HepG2 (cell line): ENCODE measurements around the gene GATC. TPM values are rescaled to one million over a fixed set of nuclear protein-coding genes. Genes with fewer than 3 reads are reported as not detected.

Source experiments
- ATAC-seq: fragments of 200-7000 bp; cut with Tn5 transposase; 3 replicates; pipeline ENCODE4 v1.9.1; 2020; ENCODE audit warnings: mild to moderate bottlenecking, moderate library complexity
- BruUV-seq: library from RNA; stranded (reverse); fragments of 400-500 nt; replicated peaks from 2 replicates; lab custom pipeline; 2021; lab: Mats Ljungman, UMichigan
- CTCF ChIA-PET: fragments of 300-600 bp; formaldehyde crosslinking; extraction: SDS; loops from one replicate; lab custom pipeline; 2021; ENCODE audit warnings: low total read pairs, inconsistent platforms, low intra/inter-chr PET ratio; lab: Yijun Ruan, JAX
- POLR2A ChIA-PET: fragments of 350-600 bp; sonication (Branson Sonifier 250); formaldehyde crosslinking; loops from one replicate; lab custom pipeline; 2020; ENCODE audit warnings: antibody characterized with exemption, inconsistent platforms; lab: Yijun Ruan, JAX
- DNase-seq: peaks from one replicate; pipeline ENCODE4 v3.0.0-alpha.2; 2015; ENCODE audit warnings: low spot score
- FAIRE-seq: peaks from 3 replicates; lab custom pipeline; 2011; peaks lifted over from hg19 to GRCh38; lab: Jason Lieb, UNC
- H2AFZ ChIP-seq: one replicate; pipeline ENCODE4 v1.6.1; 2011; ENCODE audit warnings: low read length, inconsistent platforms
- H3K27ac ChIP-seq: fragments of 300-600 bp; 3 replicates; pipeline ENCODE4 v1.8.0; 2011; ENCODE audit warnings: mixed run types, mild to moderate bottlenecking, mixed read lengths, low read length, inconsistent platforms; ENCODE audit not compliant: insufficient read depth; ENCODE audit errors: extremely low read length
- H3K27me3 ChIP-seq, 2 experiments: fragments of 200-600 bp in 1 of 2; 2 replicates in 1 of 2; 3 replicates in 1 of 2; pipeline versions ENCODE4 v1.6.0 to v1.8.0; 2011; ENCODE audit warnings: low read length in 2 of 2, mild to moderate bottlenecking in 2 of 2, moderate library complexity in 2 of 2, inconsistent platforms in 1 of 2; ENCODE audit not compliant: insufficient read depth in 2 of 2, control insufficient read depth in 1 of 2
- H3K36me3 ChIP-seq, 2 experiments: fragments of 200-600 bp in 1 of 2; replicated peaks in 1 of 2; 2 replicates in 1 of 2; 3 replicates in 1 of 2; pipeline versions ENCODE4 v1.5.1 to v1.8.0; 2011; ENCODE audit warnings: low read length in 2 of 2, inconsistent platforms in 1 of 2; ENCODE audit not compliant: insufficient read depth in 2 of 2, control insufficient read depth in 1 of 2
- H3K4me1 ChIP-seq: 2 replicates; pipeline ENCODE4 v1.5.1; 2012; ENCODE audit warnings: low read length, inconsistent platforms; ENCODE audit not compliant: insufficient read depth
- H3K4me2 ChIP-seq: 2 replicates; pipeline ENCODE4 v1.6.0; 2011; ENCODE audit warnings: low read depth, low read length, inconsistent platforms
- H3K4me3 ChIP-seq, 3 experiments: fragments of 200-600 bp in 1 of 3; sonication (generic), shearing (Covaris generic) in 1 of 3; replicated peaks in 1 of 3; 2 replicates each; pipeline ENCODE4 v1.5.1; 2011 to 2016; ENCODE audit warnings: low read length in 3 of 3, inconsistent platforms in 2 of 3, low read depth in 2 of 3, mild to moderate bottlenecking in 2 of 3, control low read depth in 1 of 3, mixed read lengths in 1 of 3; ENCODE audit not compliant: insufficient read depth in 1 of 3
- H3K79me2 ChIP-seq: one replicate; pipeline ENCODE4 v1.6.1; 2011; ENCODE audit warnings: low read length, inconsistent platforms; ENCODE audit not compliant: insufficient read depth
- H3K9ac ChIP-seq: 2 replicates; pipeline ENCODE4 v1.6.0; 2011; ENCODE audit warnings: mild to moderate bottlenecking, low read depth, low read length, inconsistent platforms; ENCODE audit not compliant: insufficient read depth
- H3K9me3 ChIP-seq: 2 replicates; pipeline ENCODE4 v1.5.1; 2012; ENCODE audit warnings: mild to moderate bottlenecking, low read length
- H4K20me1 ChIP-seq: 2 replicates; pipeline ENCODE4 v1.6.0; 2011; ENCODE audit warnings: inconsistent platforms, mild to moderate bottlenecking, low read length, moderate library complexity; ENCODE audit not compliant: insufficient read depth
- DNMT3B ChIP-seq: conservative IDR thresholded peaks from 2 replicates; pipeline ENCODE4 v1.6.1; 2016; ENCODE audit warnings: missing biosample characterization, control low read depth
- MAZ ChIP-seq, 2 experiments: sonication (generic) in 1 of 2; formaldehyde crosslinking in 1 of 2; IDR thresholded peaks; 2 replicates each; pipeline versions ENCODE4 v1.5.0 to v1.6.1; 2012 to 2020; ENCODE audit warnings: low read depth in 2 of 2, mild to moderate bottlenecking in 2 of 2, borderline replicate concordance in 1 of 2, improper control_type of control experiment in 1 of 2, low read length in 1 of 2, missing genetic modification reagents in 1 of 2, moderate library complexity in 1 of 2
- YEATS4 ChIP-seq: sonication (generic); formaldehyde crosslinking; IDR thresholded peaks from 2 replicates; pipeline ENCODE4 v1.4.0; 2020; ENCODE audit warnings: missing genetic modification reagents, borderline replicate concordance
- ZNF44 ChIP-seq: sonication (generic); formaldehyde crosslinking; IDR thresholded peaks from 2 replicates; pipeline ENCODE4 v1.5.1; 2020; ENCODE audit warnings: mild to moderate bottlenecking, missing genetic modification reagents
- ZNF446 ChIP-seq: sonication (generic); formaldehyde crosslinking; IDR thresholded peaks from 2 replicates; pipeline ENCODE4 v1.5.0; 2020; ENCODE audit warnings: mild to moderate bottlenecking, missing genetic modification reagents
- ZNF773 ChIP-seq: sonication (generic); formaldehyde crosslinking; IDR thresholded peaks from 2 replicates; pipeline ENCODE4 v1.4.0; 2020; ENCODE audit warnings: missing genetic modification reagents, borderline replicate concordance
- WGBS: methylation state at CpG from one replicate; pipeline ENCODE4 v1.1.6; 2017; ENCODE audit warnings: low lambda C conversion rate; 5-methylcytosine and 5-hydroxymethylcytosine counted together
- in situ Hi-C: cut with HindIII; loops from 2 replicates; pipeline ENCODE4 v1.10.0; 2017; ENCODE audit warnings: low pct_unique_long_range_greater_than_20kb; ENCODE audit not compliant: extremely low pct_ligation_motif_present
- intact Hi-C: fragments of 100-400 bp; cut with micrococcal nuclease; formaldehyde crosslinking; loops from one replicate; pipeline ENCODE4 v1.10.0; 2022; ENCODE audit not compliant: unreplicated experiment
- polyA plus RNA-seq, 8 experiments: library from polyadenylated mRNA; depleted of rRNA in 3 of 8; stranded (reverse) in 7 of 8; unstranded in 1 of 8; fragments of >200 nt; fragmentation: Illumina TruSeq in 4 of 8; extraction: Trizol in 4 of 8; gene quantifications; 2 replicates each; pipeline versions ENCODE4 v1.2.1 to v1.2.3, GENCODE V29; 2011 to 2016; ENCODE audit warnings: low read depth in 4 of 8, missing spikeins in 1 of 8, mixed read lengths in 1 of 8; ENCODE audit not compliant: insufficient read depth in 1 of 8
- total RNA-seq, 5 experiments: library from RNA; depleted of rRNA; stranded (reverse); fragments of >200 nt; fragmentation: Illumina TruSeq; extraction: Trizol; gene quantifications; 2 replicates each; pipeline ENCODE4 v1.2.3, GENCODE V29; 2016; ENCODE audit warnings: low read depth in 1 of 5
- TF ChIP-seq, protein P1 (sequence below): sonication (generic); formaldehyde crosslinking; IDR thresholded peaks from 2 replicates; pipeline ENCODE4 v1.5.0; 2020; ENCODE audit warnings: mild to moderate bottlenecking, missing genetic modification reagents
- TF ChIP-seq, protein P2 (sequence below): sonication (generic); formaldehyde crosslinking; IDR thresholded peaks from 2 replicates; pipeline ENCODE4 v1.8.1; 2023; ENCODE audit warnings: mild to moderate bottlenecking, moderate library complexity, missing genetic modification reagents
- TF ChIP-seq, protein P3 (sequence below): sonication (generic); formaldehyde crosslinking; IDR thresholded peaks from 2 replicates; pipeline ENCODE4 v1.5.0; 2020; ENCODE audit warnings: mild to moderate bottlenecking, missing genetic modification reagents
- TF ChIP-seq, protein P4 (sequence below): sonication (generic); formaldehyde crosslinking; IDR thresholded peaks from 2 replicates; pipeline ENCODE4 v1.8.0; 2022; ENCODE audit warnings: missing genetic modification reagents, mild to moderate bottlenecking, inconsistent platforms, borderline replicate concordance

GATC gene
- total and polyA plus RNA-seq, 2 of the 13 experiments (the other 11 are each of a cell fraction or from before 2014, with no cell fraction given), result 17.7 to 29.7 TPM

DNA sequence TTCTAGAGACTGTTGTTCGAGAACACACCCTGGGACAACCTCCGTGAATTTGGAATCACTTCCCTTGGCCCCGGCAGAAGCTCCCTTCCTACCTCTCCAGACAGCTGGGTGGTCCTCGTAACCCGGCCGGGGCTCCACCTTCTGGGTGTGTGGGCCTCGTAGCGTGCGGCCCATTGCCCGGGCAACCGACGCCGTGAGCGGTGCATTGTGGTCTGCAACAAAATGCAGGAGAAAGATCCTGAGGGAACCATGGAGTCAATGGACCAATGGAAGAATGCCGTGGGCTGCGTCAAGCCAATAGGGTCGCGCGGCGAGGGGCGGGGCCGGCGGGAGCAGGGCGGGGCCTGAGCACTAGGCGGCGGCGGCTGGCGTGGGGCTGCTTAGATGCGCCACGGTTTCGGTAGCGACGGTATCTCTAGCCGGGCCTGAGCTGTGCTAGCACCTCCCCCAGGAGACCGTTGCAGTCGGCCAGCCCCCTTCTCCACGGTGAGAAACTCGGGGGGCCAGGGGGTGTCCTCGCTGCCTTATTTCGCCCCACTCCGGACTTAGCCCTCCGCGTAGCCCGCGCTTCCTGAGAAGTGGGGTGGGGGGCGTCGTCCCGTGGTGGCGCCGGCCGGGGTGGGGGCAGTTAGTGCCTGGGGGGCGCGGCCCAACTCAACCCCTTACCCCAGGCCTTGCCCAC lies 49.6 kb downstream of the GATC start, which contains the start of gene DYNLL1 (continued):
- TF ChIP-seq, protein P1, sequence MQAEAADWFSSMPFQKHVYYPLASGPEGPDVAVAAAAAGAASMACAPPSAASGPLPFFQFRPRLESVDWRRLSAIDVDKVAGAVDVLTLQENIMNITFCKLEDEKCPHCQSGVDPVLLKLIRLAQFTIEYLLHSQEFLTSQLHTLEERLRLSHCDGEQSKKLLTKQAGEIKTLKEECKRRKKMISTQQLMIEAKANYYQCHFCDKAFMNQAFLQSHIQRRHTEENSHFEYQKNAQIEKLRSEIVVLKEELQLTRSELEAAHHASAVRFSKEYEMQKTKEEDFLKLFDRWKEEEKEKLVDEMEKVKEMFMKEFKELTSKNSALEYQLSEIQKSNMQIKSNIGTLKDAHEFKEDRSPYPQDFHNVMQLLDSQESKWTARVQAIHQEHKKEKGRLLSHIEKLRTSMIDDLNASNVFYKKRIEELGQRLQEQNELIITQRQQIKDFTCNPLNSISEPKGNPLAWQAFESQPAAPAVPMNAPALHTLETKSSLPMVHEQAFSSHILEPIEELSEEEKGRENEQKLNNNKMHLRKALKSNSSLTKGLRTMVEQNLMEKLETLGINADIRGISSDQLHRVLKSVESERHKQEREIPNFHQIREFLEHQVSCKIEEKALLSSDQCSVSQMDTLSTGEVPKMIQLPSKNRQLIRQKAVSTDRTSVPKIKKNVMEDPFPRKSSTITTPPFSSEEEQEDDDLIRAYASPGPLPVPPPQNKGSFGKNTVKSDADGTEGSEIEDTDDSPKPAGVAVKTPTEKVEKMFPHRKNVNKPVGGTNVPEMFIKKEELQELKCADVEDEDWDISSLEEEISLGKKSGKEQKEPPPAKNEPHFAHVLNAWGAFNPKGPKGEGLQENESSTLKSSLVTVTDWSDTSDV (CRISPR knock-in tag), result 0 out of 2 replicates have a peak, but pooled peaks have one; percentile 31
- peak; percentile 85 for TF ChIP-seq MAZ (IDR thresholded peaks at IDR 0.05; ENCODE audit: borderline replicate concordance, low read depth, low read length)
- peak; percentile 89 for TF ChIP-seq MAZ (CRISPR knock-in tag; IDR thresholded peaks at IDR 0.05; ENCODE audit: low read depth)
- no peak for TF ChIP-seq ZNF773 (CRISPR knock-in tag)

DNA sequence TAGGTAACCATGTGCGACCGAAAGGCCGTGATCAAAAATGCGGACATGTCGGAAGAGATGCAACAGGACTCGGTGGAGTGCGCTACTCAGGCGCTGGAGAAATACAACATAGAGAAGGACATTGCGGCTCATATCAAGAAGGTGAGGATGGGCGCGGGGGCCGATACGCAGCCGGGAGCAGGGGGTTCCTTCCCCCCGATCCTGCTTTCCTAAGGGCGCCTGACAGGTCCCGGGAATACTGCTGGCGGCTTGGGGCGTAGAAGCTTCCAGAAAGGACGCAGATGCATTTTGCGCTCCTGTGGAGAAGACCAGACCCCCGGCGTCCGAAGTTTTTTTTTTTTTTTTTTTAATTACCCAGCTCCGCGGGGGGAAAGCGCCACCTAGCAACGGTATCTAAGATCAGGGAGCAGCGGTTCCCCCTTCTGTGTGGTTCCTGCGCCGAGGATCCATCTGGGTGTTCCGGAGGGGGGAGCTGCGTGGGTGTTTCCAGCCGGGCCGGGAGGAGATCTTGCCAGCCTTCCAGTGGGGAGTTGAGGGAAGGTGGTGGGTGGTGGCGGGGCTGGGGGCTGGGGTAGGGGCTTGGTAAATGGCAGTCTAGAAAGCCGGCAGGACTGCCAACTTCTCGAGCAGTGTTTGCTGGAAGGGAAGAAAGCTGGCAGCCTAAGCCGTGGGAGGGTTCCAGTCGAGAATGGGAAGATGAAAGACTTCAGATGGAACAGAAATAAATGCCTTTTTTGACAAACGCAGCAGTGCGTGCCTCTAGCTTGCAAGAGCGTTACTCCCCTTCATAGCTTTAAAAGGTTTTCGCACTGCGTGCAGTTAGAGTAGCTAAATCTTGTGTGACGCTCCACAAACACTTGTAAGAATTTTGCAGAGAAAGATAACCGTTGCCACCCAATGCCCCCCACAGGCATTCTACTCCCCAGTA lies 50.4 kb downstream of the GATC start:
- H4K20me1 ChIP-seq, result peaks cover 10% of the 10 kb centered on the region
- ATAC-seq, result peak; percentile 50
- intact Hi-C loops, result loop anchor here (2.0 to 5.0 kb wide), 2 partner anchors 28 to 41 kb away; partner anchors contain the start of gene SRSF9
- ChIA-PET CTCF (no interaction called here), POLR2A (interaction anchor here (0.6 to 2.8 kb wide), 19 partner anchors 8 to 507 kb away, joined by 3 to 30 read pairs (median 4); partner anchors contain the start of genes COQ5, COX6A1, POP5 and RNU4-1)
- no peaks in the 10 kb centered on the region for H3K9me3 ChIP-seq
- H3K4me2 ChIP-seq, result peak overlapping the region; percentile 87
- no peak overlapping the region for H2AFZ ChIP-seq
- no peaks in the 10 kb centered on the region; a peak in 1 of 5 replicates for H3K27me3 ChIP-seq
- H3K4me1 ChIP-seq, result peaks cover 28% of the 10 kb centered on the region
- in situ Hi-C loops, result no loop called here
- H3K9ac ChIP-seq, result peak overlapping the region; percentile 88
- peaks cover 27% of the 10 kb centered on the region for H3K79me2 ChIP-seq
- no peak for FAIRE-seq
- BruUV-seq, result no TSS peak
- peaks cover 2 to 9% of the 10 kb centered on the region in 2 experiments; a peak in 3 of 5 replicates for H3K36me3 ChIP-seq
- H3K27ac ChIP-seq, result peak overlapping the region; percentile 69
- no peak for DNase-seq
- H3K4me3 ChIP-seq, result peak overlapping the region; percentile 95 to 100 (median 97)
- WGBS, result 2% methylated on average over 42 of the region's 47 CpGs
- no peak for TF ChIP-seq ZNF44 (CRISPR knock-in tag)
- peak; percentile 64; the same call in 1 of the 2 replicates for TF ChIP-seq ZNF446 (CRISPR knock-in tag)
- TF ChIP-seq, protein P2, sequence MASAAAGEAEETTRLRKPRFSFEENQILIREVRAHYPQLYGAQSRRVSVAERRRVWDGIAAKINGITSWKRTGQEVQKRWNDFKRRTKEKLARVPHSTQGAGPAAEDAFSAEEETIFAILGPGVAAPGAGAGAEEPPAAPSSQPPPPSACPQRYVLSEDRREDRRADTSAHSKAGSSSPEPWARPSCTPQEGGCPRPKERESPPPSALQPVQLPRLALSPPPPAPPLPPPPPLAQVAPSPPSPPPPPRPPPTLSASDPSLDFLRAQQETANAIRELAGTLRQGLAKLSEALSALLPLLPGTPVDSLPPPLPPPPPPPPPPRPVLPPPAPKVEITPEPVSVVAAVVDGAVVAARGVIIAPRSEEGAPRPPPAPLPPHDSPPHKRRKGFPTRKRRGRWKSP, result no peak
- TF ChIP-seq, protein P3, sequence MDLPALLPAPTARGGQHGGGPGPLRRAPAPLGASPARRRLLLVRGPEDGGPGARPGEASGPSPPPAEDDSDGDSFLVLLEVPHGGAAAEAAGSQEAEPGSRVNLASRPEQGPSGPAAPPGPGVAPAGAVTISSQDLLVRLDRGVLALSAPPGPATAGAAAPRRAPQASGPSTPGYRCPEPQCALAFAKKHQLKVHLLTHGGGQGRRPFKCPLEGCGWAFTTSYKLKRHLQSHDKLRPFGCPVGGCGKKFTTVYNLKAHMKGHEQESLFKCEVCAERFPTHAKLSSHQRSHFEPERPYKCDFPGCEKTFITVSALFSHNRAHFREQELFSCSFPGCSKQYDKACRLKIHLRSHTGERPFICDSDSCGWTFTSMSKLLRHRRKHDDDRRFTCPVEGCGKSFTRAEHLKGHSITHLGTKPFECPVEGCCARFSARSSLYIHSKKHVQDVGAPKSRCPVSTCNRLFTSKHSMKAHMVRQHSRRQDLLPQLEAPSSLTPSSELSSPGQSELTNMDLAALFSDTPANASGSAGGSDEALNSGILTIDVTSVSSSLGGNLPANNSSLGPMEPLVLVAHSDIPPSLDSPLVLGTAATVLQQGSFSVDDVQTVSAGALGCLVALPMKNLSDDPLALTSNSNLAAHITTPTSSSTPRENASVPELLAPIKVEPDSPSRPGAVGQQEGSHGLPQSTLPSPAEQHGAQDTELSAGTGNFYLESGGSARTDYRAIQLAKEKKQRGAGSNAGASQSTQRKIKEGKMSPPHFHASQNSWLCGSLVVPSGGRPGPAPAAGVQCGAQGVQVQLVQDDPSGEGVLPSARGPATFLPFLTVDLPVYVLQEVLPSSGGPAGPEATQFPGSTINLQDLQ (CRISPR knock-in tag), result 0 out of 2 replicates have a peak, but pooled peaks have one; percentile 63
- TF ChIP-seq, protein P4, sequence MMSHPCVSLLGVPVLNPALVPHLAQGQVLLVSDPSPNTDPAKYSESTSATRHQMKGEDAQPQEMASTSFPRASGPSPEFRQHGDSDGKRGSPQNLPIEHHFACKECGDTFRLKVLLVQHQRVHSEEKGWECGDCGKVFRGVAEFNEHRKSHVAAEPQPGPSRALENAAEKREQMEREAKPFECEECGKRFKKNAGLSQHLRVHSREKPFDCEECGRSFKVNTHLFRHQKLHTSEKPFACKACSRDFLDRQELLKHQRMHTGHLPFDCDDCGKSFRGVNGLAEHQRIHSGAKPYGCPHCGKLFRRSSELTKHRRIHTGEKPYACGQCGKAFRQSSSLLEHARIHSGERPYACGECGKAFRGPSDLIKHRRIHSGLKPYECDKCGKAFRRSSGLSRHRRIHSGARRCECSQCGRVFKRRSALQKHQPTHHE (CRISPR knock-in tag), result peak; percentile 0; the same call in 1 of the 2 replicates
- TF ChIP-seq DNMT3B, result no peak
- TF ChIP-seq YEATS4, result peak; percentile 16; the same call in 1 of the 2 replicates
